Activated CD4-positive, alpha-beta T cell treated with anti-CD3 and anti-CD28 coated beads, Interleukin-2, amount 10 ng/mL, durations not matched to agents 24 days and 14 days (primary cell): ENCODE measurements around the gene CCDC170. TPM values are rescaled to one million over a fixed set of nuclear protein-coding genes. Genes with fewer than 3 reads are reported as not detected.

ENCODE experiments used
- total RNA-seq: library from RNA; stranded (reverse); gene quantifications from 2 replicates; pipeline ENCODE4 v1.2.3, GENCODE V29; 2022

CCDC170 gene
- total RNA-seq, 1 donor from 2014 or later: not detected

Other genes with a start within 250 kb of the CCDC170 start
- 21.4 and 22.2 TPM in 2 replicates for gene ZBTB2, start 102.5 kb upstream of the CCDC170 start, total RNA-seq
- gene RMND1, start 41.9 kb upstream of the CCDC170 start, total RNA-seq: 22.2 and 22.9 TPM in 2 replicates